Measurements from ENCODE around the gene ALG2. TPM values are rescaled to one million over a fixed set of nuclear protein-coding genes. Genes with fewer than 3 reads are reported as not detected.

ALG2 gene
- total RNA-seq, 4 donors from 2014 or later: 7.9 to 38.4 (median 22.3) TPM

- Histone ChIP-seq H3K36me3 (no peaks in the 10 kb centered on the region), H3K4me1 (peaks cover 4 to 10% (median 5%) of the 10 kb centered on the region in 4 donors), H3K9me3 (no peaks in the 10 kb centered on the region), H3K27me3 (no peaks in the 10 kb centered on the region), H3K4me3 (no peak overlapping the region), H3K27ac (no peak overlapping the region)
- in situ Hi-C loops (cut with MboI; ENCODE audit: low pct_ligation_motif_present in 1 of 4, low pct_unique_long_range_greater_than_20kb in 1 of 4, low sequenced_read_pairs in 3 of 4) (loop anchor here in 1 of 4 donors (25.0 kb wide), 1 partner anchor 826 kb away; no protein-coding TSS in a partner anchor), intact Hi-C loops (cut with DNase I; ENCODE audit: low total_unique reads) (no loop called here)
- no peak for TF ChIP-seq POLR2A (IDR thresholded peaks at IDR 0.05)
- TF ChIP-seq CTCF (IDR thresholded peaks at IDR 0.05): no peak
- no peak for TF ChIP-seq EP300 (IDR thresholded peaks at IDR 0.05; ENCODE audit: low read depth)
- TF ChIP-seq POLR2AphosphoS5 (IDR thresholded peaks at IDR 0.05): no peak
- 90% methylated on average over 5 of the region's 5 CpGs; no CpG with 5 or more reads in 1 of the 2 donors for WGBS, 2 donors (ENCODE audit: low coverage in 1 of 2)
- DNase-seq: no peak
Observed at GRCh38 chr9:99185934-99186333, 35.8 kb downstream of the ALG2 start.

GRCh38 chr9:99185348-99185632, 36.5 kb downstream of the ALG2 start:
- intact Hi-C loops (cut with DNase I; ENCODE audit: low total_unique reads): no loop called here
- no peak overlapping the region for H3K4me3 ChIP-seq
- H3K36me3 ChIP-seq: no peaks in the 10 kb centered on the region
- 83% methylated on average over 5 of the region's 5 CpGs; no CpG with 5 or more reads in 1 of the 2 donors for WGBS, 2 donors (ENCODE audit: low coverage in 1 of 2)
- H3K27ac ChIP-seq: no peak overlapping the region
- no peaks in the 10 kb centered on the region for H3K27me3 ChIP-seq
- H3K9me3 ChIP-seq: no peaks in the 10 kb centered on the region
- peaks cover 4 to 10% (median 5%) of the 10 kb centered on the region in 4 donors for H3K4me1 ChIP-seq
- TF ChIP-seq EP300 (IDR thresholded peaks at IDR 0.05; ENCODE audit: low read depth) (no peak), POLR2A (IDR thresholded peaks at IDR 0.05) (no peak), CTCF (IDR thresholded peaks at IDR 0.05) (no peak), POLR2AphosphoS5 (IDR thresholded peaks at IDR 0.05) (no peak)
- no peak for DNase-seq
- in situ Hi-C loops (cut with MboI; ENCODE audit: low pct_ligation_motif_present in 1 of 4, low pct_unique_long_range_greater_than_20kb in 1 of 4, low sequenced_read_pairs in 3 of 4): loop anchor here in 1 of 4 donors (25.0 kb wide), 1 partner anchor 827 kb away; no protein-coding TSS in a partner anchor

GRCh38 chr9:99184475-99185347, 37.0 kb downstream of the ALG2 start:
- H3K4me3 ChIP-seq: peak overlapping the region in 3 of 4 donors; percentile 5 to 43 (median 26)
- in situ Hi-C loops (cut with MboI; ENCODE audit: low pct_ligation_motif_present in 1 of 4, low pct_unique_long_range_greater_than_20kb in 1 of 4, low sequenced_read_pairs in 3 of 4): loop anchor here in 1 of 4 donors (25.0 kb wide), 1 partner anchor 828 kb away; no protein-coding TSS in a partner anchor

More at GRCh38 chr9:99184475-99185347, 37.0 kb downstream of the ALG2 start:
- peak; percentile 87 for DNase-seq
- peak in 2 of 3 donors; percentile 11 to 16 for TF ChIP-seq POLR2AphosphoS5 (IDR thresholded peaks at IDR 0.05)
- TF ChIP-seq EP300 (IDR thresholded peaks at IDR 0.05; ENCODE audit: low read depth): no peak
- no peak for TF ChIP-seq POLR2A (IDR thresholded peaks at IDR 0.05)
- peak; percentile 91 to 95 (median 91) for TF ChIP-seq CTCF (IDR thresholded peaks at IDR 0.05)
- intact Hi-C loops (cut with DNase I; ENCODE audit: low total_unique reads): no loop called here
- Histone ChIP-seq H3K27me3 (no peaks in the 10 kb centered on the region), H3K9me3 (no peaks in the 10 kb centered on the region), H3K4me1 (peaks cover 4 to 10% (median 5%) of the 10 kb centered on the region in 4 donors), H3K36me3 (no peaks in the 10 kb centered on the region), H3K27ac (peak overlapping the region in 2 of 4 donors; percentile 24 to 31)
- 30 to 31% methylated on average over 2 to 29 of the region's 29 CpGs for WGBS, 2 donors (ENCODE audit: low coverage in 1 of 2)
